A549 (cell line): ENCODE measurements around the gene SLC20A1. TPM values are rescaled to one million over a fixed set of nuclear protein-coding genes. Genes with fewer than 3 reads are reported as not detected.

Experiments
- ATAC-seq, 2 experiments: fragments of 200-7000 bp in 1 of 2; fragments of >200 bp in 1 of 2; cut with Nextera tagmentation in 1 of 2; cut with Tn5 transposase in 1 of 2; 3 replicates each; pipeline versions ENCODE4 v1.8.0 to v1.9.1; 2018 to 2020; ENCODE audit warnings: mild to moderate bottlenecking in 1 of 2, moderate library complexity in 1 of 2
- CTCF ChIA-PET: fragments of 300-600 bp; sonication (Branson Sonifier 250); formaldehyde crosslinking; extraction: SDS; loops from one replicate; lab custom pipeline; 2021; ENCODE audit warnings: antibody characterized with exemption, inconsistent platforms; lab: Yijun Ruan, JAX
- POLR2A ChIA-PET: fragments of 350-600 bp; formaldehyde crosslinking; extraction: SDS; loops from one replicate; lab custom pipeline; 2021; ENCODE audit warnings: antibody characterized with exemption, inconsistent platforms; lab: Yijun Ruan, JAX
- DNase-seq, 2 experiments: peaks; one replicate each; pipeline versions ENCODE4 v3.0.0 to v3.0.0-alpha.2; 2011 to 2016; ENCODE audit warnings: low read depth in 1 of 2, low spot score in 1 of 2
- FAIRE-seq: peaks from 2 replicates; lab custom pipeline; 2011; peaks lifted over from hg19 to GRCh38; lab: Jason Lieb, UNC
- H3K27ac ChIP-seq, 2 experiments: fragments of >200 bp; sonication (Bioruptor Twin); formaldehyde crosslinking; 3 replicates each; pipeline ENCODE4 v1.5.1; 2016 to 2017
- H3K4me1 ChIP-seq: fragments of >200 bp; sonication (Bioruptor Twin); formaldehyde crosslinking; 3 replicates; pipeline ENCODE4 v1.6.1; 2016
- H3K4me2 ChIP-seq: fragments of >200 bp; sonication (Bioruptor Twin); formaldehyde crosslinking; 3 replicates; pipeline ENCODE4 v1.6.1; 2016
- H3K4me3 ChIP-seq: fragments of >200 bp; sonication (Bioruptor Twin); formaldehyde crosslinking; 3 replicates; pipeline ENCODE4 v1.5.1; 2016
- H3K9me3 ChIP-seq: fragments of >200 bp; sonication (Bioruptor Twin); formaldehyde crosslinking; 3 replicates; pipeline ENCODE4 v1.6.1; 2016
- BHLHE40 ChIP-seq: IDR thresholded peaks from 2 replicates; pipeline ENCODE4 v1.6.1; 2012; ENCODE audit warnings: low read depth, low read length, inconsistent platforms
- CHD2 ChIP-seq: fragments of 150-350 bp; IDR thresholded peaks from 2 replicates; pipeline ENCODE4 v1.6.1; 2014; ENCODE audit warnings: low read length; ENCODE audit not compliant: partially characterized antibody
- CHD4 ChIP-seq: fragments of 200-600 bp; sonication (generic); IDR thresholded peaks from 2 replicates; pipeline ENCODE4 v1.6.1; 2016; ENCODE audit warnings: antibody characterized with exemption, mild to moderate bottlenecking, borderline replicate concordance
- FOSL2 ChIP-seq, 2 experiments: fragments of 450-650 bp in 1 of 2; fragments of >200 bp in 1 of 2; sonication (Bioruptor Twin) in 1 of 2; formaldehyde crosslinking; IDR thresholded peaks; 2 replicates each; pipeline versions ENCODE4 v1.5.0 to v1.6.1; 2016 to 2020; ENCODE audit warnings: mild to moderate bottlenecking in 1 of 2, moderate library complexity in 1 of 2
- GATA3 ChIP-seq: IDR thresholded peaks from 2 replicates; pipeline ENCODE4 v1.6.1; 2012; ENCODE audit warnings: borderline replicate concordance
- HDAC2 ChIP-seq: fragments of 200-600 bp; sonication (generic); IDR thresholded peaks from 2 replicates; pipeline ENCODE4 v1.6.1; 2016
- HOXA7 ChIP-seq: fragments of 250-450 bp; sonication (Bioruptor Pico); IDR thresholded peaks from 2 replicates; pipeline ENCODE4 v1.5.0; 2020; ENCODE audit warnings: mild to moderate bottlenecking, moderate library complexity
- HOXB5 ChIP-seq: fragments of 250-450 bp; sonication (Bioruptor Pico); IDR thresholded peaks from 2 replicates; pipeline ENCODE4 v1.5.0; 2020; ENCODE audit warnings: mild to moderate bottlenecking, moderate library complexity
- JUN ChIP-seq, 2 experiments: fragments of >200 bp; sonication (Bioruptor Twin); formaldehyde crosslinking; IDR thresholded peaks; 2 replicates in 1 of 2; 3 replicates in 1 of 2; pipeline ENCODE4 v1.6.1; 2016 to 2017
- KDM1A ChIP-seq: fragments of 200-600 bp; sonication (generic); IDR thresholded peaks from 2 replicates; pipeline ENCODE4 v1.6.1; 2016; ENCODE audit warnings: low read depth, mild to moderate bottlenecking
- MAFK ChIP-seq: fragments of 450-650 bp; IDR thresholded peaks from 2 replicates; pipeline ENCODE4 v1.6.1; 2014; ENCODE audit not compliant: partially characterized antibody
- MYC ChIP-seq: IDR thresholded peaks from 2 replicates; pipeline ENCODE4 v1.6.1; 2012; ENCODE audit warnings: mild to moderate bottlenecking, inconsistent platforms, low read length, improper control_type of control experiment, borderline replicate concordance
- NFE2L2 ChIP-seq: fragments of 150-350 bp; conservative IDR thresholded peaks from 2 replicates; pipeline ENCODE4 v1.6.1; 2014; ENCODE audit warnings: low read length
- NR3C1 ChIP-seq: fragments of >200 bp; sonication (Bioruptor Twin); formaldehyde crosslinking; IDR thresholded peaks from 3 replicates; pipeline ENCODE4 v1.6.1; 2017
- POLR2AphosphoS2 ChIP-seq: conservative IDR thresholded peaks from 2 replicates; pipeline ENCODE4 v1.6.1; 2012; ENCODE audit warnings: low read length, improper control_type of control experiment, inconsistent platforms
- RAD21 ChIP-seq, 2 experiments: fragments of >200 bp in 1 of 2; sonication (Bioruptor Twin) in 1 of 2; formaldehyde crosslinking in 1 of 2; IDR thresholded peaks in 1 of 2; conservative IDR thresholded peaks in 1 of 2; 2 replicates in 1 of 2; 3 replicates in 1 of 2; pipeline ENCODE4 v1.6.1; 2012 to 2018; ENCODE audit warnings: inconsistent platforms in 1 of 2
- RCOR1 ChIP-seq: fragments of 150-350 bp; IDR thresholded peaks from 2 replicates; pipeline ENCODE4 v1.6.1; 2014; ENCODE audit warnings: antibody characterized with exemption, low read length, low read depth
- RFX5 ChIP-seq: fragments of 450-650 bp; IDR thresholded peaks from 2 replicates; pipeline ENCODE4 v1.7.1; 2014; ENCODE audit warnings: antibody characterized with exemption, mild to moderate bottlenecking, moderate library complexity
- SMC3 ChIP-seq: fragments of >200 bp; sonication (Bioruptor Twin); formaldehyde crosslinking; IDR thresholded peaks from 3 replicates; pipeline ENCODE4 v1.6.1; 2018; ENCODE audit warnings: inconsistent platforms
- TFCP2L1 ChIP-seq: fragments of 250-450 bp; sonication (Bioruptor Pico); IDR thresholded peaks from 2 replicates; pipeline ENCODE4 v1.5.0; 2021; ENCODE audit warnings: mild to moderate bottlenecking
- ZFP36 ChIP-seq: fragments of 450-650 bp; IDR thresholded peaks from 2 replicates; pipeline ENCODE4 v1.6.1; 2014; ENCODE audit warnings: borderline replicate concordance; ENCODE audit not compliant: partially characterized antibody
- ZNF302 ChIP-seq: fragments of 250-450 bp; sonication (Bioruptor Pico); IDR thresholded peaks from 2 replicates; pipeline ENCODE4 v1.9.0; 2021; ENCODE audit warnings: inconsistent platforms, mild to moderate bottlenecking, moderate library complexity
- ZSCAN20 ChIP-seq: fragments of 250-450 bp; sonication (Bioruptor Pico); IDR thresholded peaks from 2 replicates; pipeline ENCODE4 v1.8.0; 2022; ENCODE audit warnings: mild to moderate bottlenecking, moderate library complexity
- WGBS: methylation state at CpG from one replicate; pipeline ENCODE4 v1.1.6; 2017; ENCODE audit errors: missing lambda C conversion rate; 5-methylcytosine and 5-hydroxymethylcytosine counted together
- polyA plus RNA-seq, 4 experiments: library from polyadenylated mRNA; depleted of rRNA in 3 of 4; stranded (reverse); fragments of >200 nt; fragmentation: RNase III in 1 of 4; extraction: RNeasy Plus Mini Kit Qiagen cat#74134 plus additional on column Dnase treatment in 1 of 4; gene quantifications; 2 replicates in 3 of 4; 3 replicates in 1 of 4; pipeline ENCODE4 v1.2.3, GENCODE V29; 2011 to 2017
- TF ChIP-seq, protein P1 (sequence below): fragments of >200 bp; sonication (Bioruptor Twin); formaldehyde crosslinking; IDR thresholded peaks from 2 replicates; pipeline ENCODE4 v1.6.1; 2016
- TF ChIP-seq, protein P2 (sequence below): IDR thresholded peaks from 2 replicates; pipeline ENCODE4 v1.6.1; 2012
- TF ChIP-seq, protein P3 (sequence below): fragments of 250-450 bp; sonication (Bioruptor Pico); IDR thresholded peaks from 2 replicates; pipeline ENCODE4 v1.5.0; 2021; ENCODE audit warnings: mild to moderate bottlenecking, moderate library complexity, borderline replicate concordance
- TF ChIP-seq, protein P4 (sequence below): fragments of 250-450 bp; sonication (Bioruptor Pico); IDR thresholded peaks from 2 replicates; pipeline ENCODE4 v1.5.0; 2020; ENCODE audit warnings: low read depth, mild to moderate bottlenecking, moderate library complexity
- TF ChIP-seq, protein P5 (sequence below): IDR thresholded peaks from 2 replicates; pipeline ENCODE4 v1.6.1; 2012

SLC20A1 gene
- polyA plus RNA-seq, 2 of the 4 experiments (the other 2 are of a cell fraction): 83.6 to 86.8 TPM

DNA sequence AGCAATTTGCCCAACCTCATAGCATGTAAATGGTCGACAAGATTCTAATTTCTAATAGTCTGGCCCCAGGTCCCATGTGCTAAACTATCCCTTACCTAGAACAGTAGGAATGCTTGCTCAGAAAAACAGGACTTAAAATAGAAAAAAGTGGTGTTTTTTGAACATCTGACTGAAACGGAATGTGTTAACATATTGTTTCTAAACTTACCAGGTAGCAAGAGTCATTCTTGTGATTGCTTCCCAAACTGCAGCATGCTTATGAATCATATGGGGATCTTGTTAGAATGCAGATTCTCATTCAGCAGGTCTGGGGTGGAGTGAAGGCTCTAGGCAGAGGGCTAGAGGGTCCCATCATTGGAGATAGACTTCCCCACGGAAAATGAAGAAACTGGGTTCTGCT is 5.8 kb upstream of the SLC20A1 start:
- Histone ChIP-seq H3K27ac (peak overlapping the region in 1 of 2 experiments; percentile 54; a peak in 2 of 6 replicates), H3K4me1 (peaks cover 20% of the 10 kb centered on the region), H3K9me3 (no peaks in the 10 kb centered on the region), H3K4me2 (no peak overlapping the region), H3K4me3 (no peak overlapping the region)
- FAIRE-seq (no peak), ATAC-seq (no peak), DNase-seq (no peak)
- CTCF ChIA-PET: interaction anchor here (10.3 kb wide), 1 partner anchor 10 kb away, joined by 202 read pairs; no protein-coding TSS in a partner anchor
- POLR2A ChIA-PET: no interaction called here
- TF ChIP-seq GATA3: no peak
- 88% methylated on average over 3 of the region's 3 CpGs for WGBS

DNA sequence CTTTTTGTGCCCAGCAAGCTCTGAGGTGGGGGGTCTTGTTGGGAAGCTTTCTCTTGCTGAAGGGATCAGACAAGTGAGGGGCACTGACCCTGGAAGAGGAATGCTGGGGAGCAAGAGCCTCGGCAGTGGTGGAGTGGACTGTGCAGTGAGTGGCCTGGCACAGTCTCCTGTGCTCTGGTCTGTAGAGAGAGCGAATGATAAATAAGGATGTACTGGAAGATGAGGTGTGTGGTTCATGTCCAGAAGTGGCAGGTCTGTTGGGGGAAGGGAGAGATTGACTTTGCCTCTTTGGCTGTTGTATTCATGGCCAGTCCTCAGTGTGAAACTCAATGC is 5.3 kb upstream of the SLC20A1 start:
- POLR2A ChIA-PET: interaction anchor here (1.0 kb wide), 1 partner anchor 13 kb away, joined by 3 read pairs; no protein-coding TSS in a partner anchor

DNA sequence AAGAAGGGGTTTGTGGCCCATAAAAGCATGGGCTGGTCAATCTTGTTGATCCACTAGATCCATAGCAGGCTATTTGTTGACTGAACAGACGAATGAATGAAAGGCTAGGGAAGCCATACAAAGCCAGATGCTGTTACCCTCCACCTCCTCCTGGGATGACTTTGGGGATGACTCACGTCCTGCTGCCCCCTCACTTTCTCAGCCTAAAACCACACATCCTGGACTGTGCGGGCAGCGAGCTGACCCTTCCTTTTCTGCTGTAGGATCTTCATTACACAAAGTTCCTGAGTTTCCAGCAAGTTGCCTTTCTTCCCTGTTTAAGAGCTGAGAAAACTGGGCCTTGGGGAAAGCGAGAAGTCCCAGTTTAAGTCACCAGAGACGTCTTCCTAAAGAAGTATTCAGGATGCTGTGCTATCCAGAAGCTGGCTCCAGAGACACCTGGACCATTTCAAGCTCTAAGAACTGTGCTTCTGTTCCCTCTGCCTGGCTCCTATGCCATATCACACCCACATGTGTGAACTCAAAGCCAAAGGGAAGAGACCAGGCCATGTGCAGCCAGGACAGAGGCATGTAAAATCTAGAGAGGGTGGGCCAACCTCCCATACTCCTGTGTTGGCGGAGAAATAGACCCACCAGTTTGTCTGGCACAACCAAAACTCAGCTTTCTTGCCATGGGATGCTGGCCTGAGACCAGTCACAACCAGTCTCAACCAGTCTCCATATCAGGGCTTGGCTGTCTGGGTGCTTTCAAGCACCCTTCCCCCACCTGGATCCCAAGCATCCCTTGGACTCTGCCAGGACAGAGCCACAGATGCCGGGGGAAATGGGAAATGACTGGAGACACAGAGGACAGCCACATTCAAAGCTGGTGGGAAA is 4.7 kb upstream of the SLC20A1 start:
- Histone ChIP-seq H3K4me2 (no peak overlapping the region), H3K27ac (peak overlapping the region in 1 of 2 experiments; percentile 54; a peak in 3 of 6 replicates), H3K9me3 (no peaks in the 10 kb centered on the region), H3K4me3 (no peak overlapping the region), H3K4me1 (peaks cover 20% of the 10 kb centered on the region)
- POLR2A ChIA-PET: interaction anchor here (1.0 kb wide), 1 partner anchor 14 kb away, joined by 3 read pairs; no protein-coding TSS in a partner anchor
- 83% methylated on average over 8 of the region's 8 CpGs for WGBS
- FAIRE-seq (no peak), ATAC-seq (no peak), DNase-seq (no peak)
- CTCF ChIA-PET: interaction anchor here (0.6 to 10.3 kb wide), 8 partner anchors 11 to 85 kb away, joined by 3 to 202 read pairs (median 4); no protein-coding TSS in a partner anchor
- no peak for TF ChIP-seq JUN (IDR thresholded peaks at IDR 0.05)
- no peak for TF ChIP-seq SMC3
- TF ChIP-seq MAFK: no peak
- TF ChIP-seq, protein P1, sequence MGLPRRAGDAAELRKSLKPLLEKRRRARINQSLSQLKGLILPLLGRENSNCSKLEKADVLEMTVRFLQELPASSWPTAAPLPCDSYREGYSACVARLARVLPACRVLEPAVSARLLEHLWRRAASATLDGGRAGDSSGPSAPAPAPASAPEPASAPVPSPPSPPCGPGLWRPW: no peak
- no peak for TF ChIP-seq RFX5
- TF ChIP-seq NR3C1: no peak
- TF ChIP-seq, protein P2, sequence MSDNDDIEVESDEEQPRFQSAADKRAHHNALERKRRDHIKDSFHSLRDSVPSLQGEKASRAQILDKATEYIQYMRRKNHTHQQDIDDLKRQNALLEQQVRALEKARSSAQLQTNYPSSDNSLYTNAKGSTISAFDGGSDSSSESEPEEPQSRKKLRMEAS: no peak
- no peak for TF ChIP-seq RAD21 (conservative IDR thresholded peaks at IDR 0.05 in 1 of 2, IDR thresholded peaks at IDR 0.05 in 1 of 2)
- TF ChIP-seq ZNF302 (CRISPR knock-in tag): no peak
- TF ChIP-seq HOXB5 (CRISPR knock-in tag): no peak
- TF ChIP-seq KDM1A: no peak
- TF ChIP-seq CHD4: no peak
- TF ChIP-seq ZSCAN20 (CRISPR knock-in tag): no peak
- TF ChIP-seq, protein P3, sequence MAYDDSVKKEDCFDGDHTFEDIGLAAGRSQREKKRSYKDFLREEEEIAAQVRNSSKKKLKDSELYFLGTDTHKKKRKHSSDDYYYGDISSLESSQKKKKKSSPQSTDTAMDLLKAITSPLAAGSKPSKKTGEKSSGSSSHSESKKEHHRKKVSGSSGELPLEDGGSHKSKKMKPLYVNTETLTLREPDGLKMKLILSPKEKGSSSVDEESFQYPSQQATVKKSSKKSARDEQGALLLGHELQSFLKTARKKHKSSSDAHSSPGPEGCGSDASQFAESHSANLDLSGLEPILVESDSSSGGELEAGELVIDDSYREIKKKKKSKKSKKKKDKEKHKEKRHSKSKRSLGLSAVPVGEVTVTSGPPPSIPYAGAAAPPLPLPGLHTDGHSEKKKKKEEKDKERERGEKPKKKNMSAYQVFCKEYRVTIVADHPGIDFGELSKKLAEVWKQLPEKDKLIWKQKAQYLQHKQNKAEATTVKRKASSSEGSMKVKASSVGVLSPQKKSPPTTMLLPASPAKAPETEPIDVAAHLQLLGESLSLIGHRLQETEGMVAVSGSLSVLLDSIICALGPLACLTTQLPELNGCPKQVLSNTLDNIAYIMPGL (CRISPR knock-in tag): no peak

More for the DNA sequence above, 5.3 kb upstream of the SLC20A1 start:
- Histone ChIP-seq H3K27ac (peak overlapping the region in 1 of 2 experiments; percentile 54; a peak in 2 of 6 replicates), H3K4me3 (no peak overlapping the region), H3K9me3 (no peaks in the 10 kb centered on the region)
- 86% methylated on average over 2 of the region's 2 CpGs for WGBS
- DNase-seq: no peak
- TF ChIP-seq GATA3 (no peak), POLR2AphosphoS2 (no peak), HOXA7 (no peak), JUN (IDR thresholded peaks at IDR 0.05) (no peak), TFCP2L1 (CRISPR knock-in tag) (no peak), MYC (no peak), NFE2L2 (no peak), FOSL2 (IDR thresholded peaks at IDR 0.05) (no peak), FOSL2 (CRISPR knock-in tag; IDR thresholded peaks at IDR 0.05) (no peak), RCOR1 (no peak), ZSCAN20 (CRISPR knock-in tag) (no peak), ZFP36 (no peak), CHD2 (no peak), BHLHE40 (no peak), HDAC2 (no peak)
- TF ChIP-seq, protein P4, sequence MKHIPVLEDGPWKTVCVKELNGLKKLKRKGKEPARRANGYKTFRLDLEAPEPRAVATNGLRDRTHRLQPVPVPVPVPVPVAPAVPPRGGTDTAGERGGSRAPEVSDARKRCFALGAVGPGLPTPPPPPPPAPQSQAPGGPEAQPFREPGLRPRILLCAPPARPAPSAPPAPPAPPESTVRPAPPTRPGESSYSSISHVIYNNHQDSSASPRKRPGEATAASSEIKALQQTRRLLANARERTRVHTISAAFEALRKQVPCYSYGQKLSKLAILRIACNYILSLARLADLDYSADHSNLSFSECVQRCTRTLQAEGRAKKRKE (CRISPR knock-in tag): no peak
- TF ChIP-seq, protein P2: no peak
- TF ChIP-seq, protein P5, sequence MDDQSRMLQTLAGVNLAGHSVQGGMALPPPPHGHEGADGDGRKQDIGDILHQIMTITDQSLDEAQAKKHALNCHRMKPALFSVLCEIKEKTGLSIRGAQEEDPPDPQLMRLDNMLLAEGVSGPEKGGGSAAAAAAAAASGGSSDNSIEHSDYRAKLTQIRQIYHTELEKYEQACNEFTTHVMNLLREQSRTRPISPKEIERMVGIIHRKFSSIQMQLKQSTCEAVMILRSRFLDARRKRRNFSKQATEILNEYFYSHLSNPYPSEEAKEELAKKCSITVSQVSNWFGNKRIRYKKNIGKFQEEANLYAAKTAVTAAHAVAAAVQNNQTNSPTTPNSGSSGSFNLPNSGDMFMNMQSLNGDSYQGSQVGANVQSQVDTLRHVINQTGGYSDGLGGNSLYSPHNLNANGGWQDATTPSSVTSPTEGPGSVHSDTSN: no peak
- TF ChIP-seq, protein P3 (CRISPR knock-in tag): no peak
- TF ChIP-seq, all 56 proteins: peak for 0
- H3K4me1 ChIP-seq: peaks cover 20% of the 10 kb centered on the region
- FAIRE-seq (no peak), ATAC-seq (no peak)
- CTCF ChIA-PET: interaction anchor here (0.6 to 10.3 kb wide), 7 partner anchors 11 to 86 kb away, joined by 3 to 202 read pairs (median 4); no protein-coding TSS in a partner anchor
- H3K4me2 ChIP-seq: no peak overlapping the region
